Tibial nerve (tissue), 4 donors: Measurements from ENCODE around the gene PPY. TPM values are rescaled to one million over a fixed set of nuclear protein-coding genes. Genes with fewer than 3 reads are reported as not detected.
A peak's percentile ranks its signal among the peaks of the same experiment; 100 is the strongest.
"Not testable (repeated sequence)": the region's sequence is repeated elsewhere in the genome, so short reads cannot be mapped to it uniquely, and the experiment has no call there.

ENCODE experiments used
- DNase-seq, 2 donors: peaks; one replicate each; pipeline ENCODE4 v3.0.0-alpha.2; 2019; ENCODE audit warnings: low spot score in 2 of 2
- H3K27ac ChIP-seq, 4 donors: fragments of 200-600 bp; sonication (generic) in 3 of 4; one replicate each; pipeline ENCODE4 v1.5.1; 2017 to 2019; ENCODE audit warnings: mild to moderate bottlenecking in 1 of 4
- H3K27me3 ChIP-seq, 2 donors: fragments of 200-600 bp; sonication (generic) in 1 of 2; one replicate each; pipeline versions ENCODE4 v1.5.1 to v1.6.0; 2017 to 2019
- H3K36me3 ChIP-seq, 3 donors: fragments of 200-600 bp; sonication (generic); one replicate each; pipeline ENCODE4 v1.5.1; 2018 to 2019
- H3K4me1 ChIP-seq, 4 donors: fragments of 200-600 bp; sonication (generic) in 3 of 4; one replicate each; pipeline ENCODE4 v1.5.1; 2017 to 2019
- H3K4me3 ChIP-seq, 4 donors: fragments of 200-600 bp; sonication (generic) in 3 of 4; one replicate each; pipeline ENCODE4 v1.5.1; 2017 to 2019; ENCODE audit warnings: mild to moderate bottlenecking in 1 of 4, moderate library complexity in 1 of 4
- H3K9me3 ChIP-seq, 4 donors: fragments of 200-600 bp; sonication (generic) in 3 of 4; one replicate each; pipeline ENCODE4 v1.5.1; 2017 to 2019
- CTCF ChIP-seq, 5 experiments: fragments of 200-600 bp in 3 of 5; fragments of 450-650 bp in 2 of 5; sonication (generic) in 3 of 5; IDR thresholded peaks; one replicate each; pipeline ENCODE4 v1.5.1; 2016 to 2019; ENCODE audit warnings: antibody characterized with exemption in 5 of 5, mild to moderate bottlenecking in 3 of 5, moderate library complexity in 2 of 5
- EP300 ChIP-seq, 2 donors: sonication (generic); formaldehyde crosslinking; IDR thresholded peaks; one replicate each; pipeline ENCODE4 v1.6.1; 2017; ENCODE audit warnings: antibody characterized with exemption in 2 of 2, mild to moderate bottlenecking in 1 of 2
- POLR2A ChIP-seq, 2 donors: fragments of 450-650 bp; IDR thresholded peaks; one replicate each; pipeline ENCODE4 v1.6.1; 2017; ENCODE audit warnings: antibody characterized with exemption in 2 of 2, mild to moderate bottlenecking in 2 of 2, moderate library complexity in 2 of 2
- WGBS, 2 donors: methylation state at CpG; one replicate each; pipeline ENCODE4 v1.1.5; 2018; 5-methylcytosine and 5-hydroxymethylcytosine counted together
- total RNA-seq, 4 donors: library from RNA; depleted of rRNA; stranded (reverse); fragments of >200 nt; gene quantifications; one replicate each; pipeline ENCODE4 v1.1.0, GENCODE V29; 2016

Gene PPY
- total RNA-seq, 4 donors from 2014 or later, result not detected

GRCh38 chr17:43932357-43932756 is 9.9 kb downstream of the PPY start:
- no peak for DNase-seq
- TF ChIP-seq EP300 (IDR thresholded peaks at IDR 0.05) (no peak), POLR2A (IDR thresholded peaks at IDR 0.05) (no peak), CTCF (IDR thresholded peaks at IDR 0.05) (no peak)
- WGBS, 2 donors, result 76 to 91% methylated on average over 6 to 10 of the region's 10 CpGs
- Histone ChIP-seq H3K27ac (no peak overlapping the region), H3K4me3 (no peak overlapping the region), H3K36me3 (no peaks in the 10 kb centered on the region), H3K9me3 (no peaks in the 10 kb centered on the region), H3K27me3 (peaks cover 0 to 80% of the 10 kb centered on the region in 2 donors), H3K4me1 (peaks cover 0 to 6% (median 1%) of the 10 kb centered on the region in 4 donors)

GRCh38 chr17:43931062-43931571 is 11.2 kb downstream of the PPY start:
- no peaks in the 10 kb centered on the region for H3K9me3 ChIP-seq
- H3K27ac ChIP-seq, result no peak overlapping the region
- WGBS, 2 donors, result 71 to 77% methylated on average over 5 of the region's 5 CpGs
- peaks cover 0 to 80% of the 10 kb centered on the region in 2 donors for H3K27me3 ChIP-seq
- H3K36me3 ChIP-seq, result no peaks in the 10 kb centered on the region
- H3K4me1 ChIP-seq, result peaks cover 0 to 13% (median 4%) of the 10 kb centered on the region in 4 donors
- DNase-seq, result no peak
- no peak overlapping the region for H3K4me3 ChIP-seq
- TF ChIP-seq POLR2A (IDR thresholded peaks at IDR 0.05) (no peak), CTCF (IDR thresholded peaks at IDR 0.05) (no peak), EP300 (IDR thresholded peaks at IDR 0.05) (no peak)

- no peak for DNase-seq
- H3K4me1 ChIP-seq, result peaks cover 0 to 13% (median 4%) of the 10 kb centered on the region in 4 donors
- TF ChIP-seq POLR2A (IDR thresholded peaks at IDR 0.05) (no peak), EP300 (IDR thresholded peaks at IDR 0.05) (no peak), CTCF (IDR thresholded peaks at IDR 0.05) (no peak)
- H3K36me3 ChIP-seq, result no peaks in the 10 kb centered on the region
- 67 to 85% methylated on average over 1 of the region's 1 CpG for WGBS, 2 donors
- H3K4me3 ChIP-seq, result no peak overlapping the region
- no peak overlapping the region for H3K27ac ChIP-seq
- no peaks in the 10 kb centered on the region for H3K9me3 ChIP-seq
- H3K27me3 ChIP-seq, result peaks cover 0 to 89% of the 10 kb centered on the region in 2 donors
Measured at GRCh38 chr17:43928609-43929008, 13.7 kb downstream of the PPY start.

- WGBS, 2 donors, result 13 to 17% methylated on average over 5 of the region's 5 CpGs
- not testable (repeated sequence) for H3K27ac ChIP-seq, H3K4me3 ChIP-seq, DNase-seq, H3K9me3 ChIP-seq, H3K36me3 ChIP-seq
- peaks cover 0 to 86% of the 10 kb centered on the region in 2 donors for H3K27me3 ChIP-seq
- peaks cover 0 to 13% (median 4%) of the 10 kb centered on the region in 4 donors for H3K4me1 ChIP-seq
Measured at GRCh38 chr17:43927929-43928328, 14.3 kb downstream of the PPY start.

- Histone ChIP-seq H3K4me3 (peak overlapping the region in 2 of 4 donors; percentile 11 to 40), H3K27ac (no peak overlapping the region), H3K27me3 (peaks cover 0 to 80% of the 10 kb centered on the region in 2 donors), H3K4me1 (peaks cover 0 to 13% (median 4%) of the 10 kb centered on the region in 4 donors), H3K36me3 (no peaks in the 10 kb centered on the region), H3K9me3 (no peaks in the 10 kb centered on the region)
- no peak for TF ChIP-seq POLR2A (IDR thresholded peaks at IDR 0.05)
- no peak for TF ChIP-seq CTCF (IDR thresholded peaks at IDR 0.05)
- TF ChIP-seq EP300 (IDR thresholded peaks at IDR 0.05), result no peak
- no peak for DNase-seq
- 3 to 4% methylated on average over 40 to 41 of the region's 42 CpGs for WGBS, 2 donors
Measured at GRCh38 chr17:43927060-43927864, 15.0 kb downstream of the PPY start.
